Lower leg skin (tissue), 3 donors: ENCODE measurements around the gene UBASH3A.

Experiments used
- CTCF ChIP-seq, 3 donors: fragments of 450-650 bp; IDR thresholded peaks; one replicate each; pipeline ENCODE4 v1.5.1; 2016; ENCODE audit warnings: antibody characterized with exemption in 3 of 3, mild to moderate bottlenecking in 3 of 3, moderate library complexity in 2 of 3
- POLR2A ChIP-seq, 2 donors: fragments of 450-650 bp; IDR thresholded peaks; one replicate each; pipeline ENCODE4 v1.6.1; 2016 to 2017; ENCODE audit warnings: antibody characterized with exemption in 2 of 2, mild to moderate bottlenecking in 1 of 2, moderate library complexity in 1 of 2

GRCh38 chr21:42455754-42456440, 52.2 kb downstream of the UBASH3A start:
- TF ChIP-seq POLR2A (IDR thresholded peaks at IDR 0.05) (no peak), CTCF (IDR thresholded peaks at IDR 0.05) (no peak)
